Loucy (cell line): ENCODE measurements around the gene TRAPPC12.
"Not testable (repeated sequence)": the region's sequence is repeated elsewhere in the genome, so short reads cannot be mapped to it uniquely, and the experiment has no call there.

Experiments used
- H2AFZ ChIP-seq: fragments of 200-600 bp; sonication (generic); 2 replicates; pipeline ENCODE4 v1.6.0; 2016; ENCODE audit warnings: antibody characterized with exemption, mild to moderate bottlenecking, low read length, moderate library complexity
- H3F3A ChIP-seq: fragments of 200-600 bp; 2 replicates; pipeline ENCODE4 v1.6.0; 2016; ENCODE audit warnings: antibody characterized with exemption, low read depth, mild to moderate bottlenecking
- H3K27me3 ChIP-seq: fragments of 200-600 bp; sonication (generic); 2 replicates; pipeline ENCODE4 v1.6.1; 2014; ENCODE audit warnings: low read length, mild to moderate bottlenecking; ENCODE audit not compliant: insufficient read depth, poor library complexity, severe bottlenecking
- H3K36me3 ChIP-seq: fragments of 200-600 bp; sonication (generic); 2 replicates; pipeline ENCODE4 v1.6.1; 2016; ENCODE audit warnings: low read length; ENCODE audit not compliant: insufficient read depth
- H3K4me1 ChIP-seq: fragments of 200-600 bp; sonication (generic); 2 replicates; pipeline ENCODE4 v1.5.1; 2014; ENCODE audit warnings: low read length, mild to moderate bottlenecking; ENCODE audit not compliant: insufficient read depth, poor library complexity, severe bottlenecking
- H3K4me2 ChIP-seq: fragments of 200-600 bp; sonication (generic); 2 replicates; pipeline ENCODE4 v1.6.0; 2014; ENCODE audit warnings: antibody characterized with exemption, low read length, low read depth, mild to moderate bottlenecking; ENCODE audit not compliant: poor library complexity, severe bottlenecking
- H3K4me3 ChIP-seq: fragments of 200-600 bp; sonication (generic); 2 replicates; pipeline ENCODE4 v1.5.1; 2014; ENCODE audit warnings: low read length, mild to moderate bottlenecking, mixed read lengths; ENCODE audit not compliant: poor library complexity, severe bottlenecking
- H3K79me2 ChIP-seq: fragments of 200-600 bp; sonication (generic); 2 replicates; pipeline ENCODE4 v1.6.1; 2014; ENCODE audit warnings: low read length; ENCODE audit not compliant: insufficient read depth
- H3K9ac ChIP-seq: fragments of 200-600 bp; sonication (generic); 2 replicates; pipeline ENCODE4 v1.6.0; 2014; ENCODE audit warnings: mild to moderate bottlenecking, low read depth, low read length, moderate library complexity; ENCODE audit not compliant: poor library complexity, severe bottlenecking
- H3K9me2 ChIP-seq: fragments of 200-600 bp; sonication (generic); replicated peaks from 2 replicates; pipeline ENCODE4 v1.6.1; 2016; ENCODE audit warnings: low read depth, low read length, mixed read lengths
- H3K9me3 ChIP-seq: fragments of 200-600 bp; sonication (generic); 2 replicates; pipeline ENCODE4 v1.6.1; 2014; ENCODE audit warnings: mild to moderate bottlenecking, antibody characterized with exemption, low read length, low read depth; ENCODE audit not compliant: insufficient read depth
- H4K20me1 ChIP-seq: fragments of 200-600 bp; sonication (generic); 2 replicates; pipeline ENCODE4 v1.6.0; 2014; ENCODE audit warnings: antibody characterized with exemption, low read length, mild to moderate bottlenecking; ENCODE audit not compliant: insufficient read depth, poor library complexity, severe bottlenecking
- CTCF ChIP-seq: fragments of 200-600 bp; sonication (generic); conservative IDR thresholded peaks from 2 replicates; pipeline ENCODE4 v1.5.1; 2014; ENCODE audit warnings: mild to moderate bottlenecking, antibody characterized with exemption, low read length
- EZH2phosphoT487 ChIP-seq: fragments of 200-600 bp; IDR thresholded peaks from 2 replicates; pipeline ENCODE4 v1.6.1; 2018; ENCODE audit warnings: antibody characterized with exemption, mild to moderate bottlenecking, moderate library complexity, borderline replicate concordance

Gene TRAPPC12

GRCh38 chr2:3491306-3491705 lies 111.8 kb downstream of the TRAPPC12 start:
- Histone ChIP-seq H3K4me3 (no peak overlapping the region), H3K9me3 (no peaks in the 10 kb centered on the region), H3K4me1 (no peaks in the 10 kb centered on the region), H2AFZ (no peak overlapping the region), H3K27me3 (no peaks in the 10 kb centered on the region), H3K79me2 (no peaks in the 10 kb centered on the region), H4K20me1 (no peaks in the 10 kb centered on the region), H3K4me2 (no peak overlapping the region), H3K9ac (no peak overlapping the region), H3K9me2 (no peaks in the 10 kb centered on the region), H3K36me3 (peaks cover 4% of the 10 kb centered on the region; the same call in 1 of the 2 replicates), H3F3A (no peaks in the 10 kb centered on the region)
- no peak for TF ChIP-seq EZH2phosphoT487
- no peak for TF ChIP-seq CTCF

- no peaks in the 10 kb centered on the region for H3K27me3 ChIP-seq
- no peaks in the 10 kb centered on the region for H3K9me2 ChIP-seq
- no peaks in the 10 kb centered on the region for H3K4me1 ChIP-seq
- H3K79me2 ChIP-seq = no peaks in the 10 kb centered on the region
- no peak overlapping the region for H3K4me3 ChIP-seq
- H2AFZ ChIP-seq = no peak overlapping the region
- H3K9me3 ChIP-seq = no peaks in the 10 kb centered on the region
- no peak overlapping the region for H3K4me2 ChIP-seq
- TF ChIP-seq CTCF (no peak), EZH2phosphoT487 (no peak)
- no peak overlapping the region for H3K9ac ChIP-seq
- no peaks in the 10 kb centered on the region for H3F3A ChIP-seq
- no peaks in the 10 kb centered on the region for H4K20me1 ChIP-seq
- H3K36me3 ChIP-seq = peaks cover 8% of the 10 kb centered on the region; the same call in 1 of the 2 replicates
Observed at GRCh38 chr2:3491716-3492474, 112.4 kb downstream of the TRAPPC12 start.

GRCh38 chr2:3492475-3492787 lies 112.9 kb downstream of the TRAPPC12 start:
- not testable (repeated sequence) for H3K79me2 ChIP-seq, H3K4me1 ChIP-seq, H3F3A ChIP-seq, H3K9ac ChIP-seq, H2AFZ ChIP-seq, H4K20me1 ChIP-seq, H3K27me3 ChIP-seq, H3K9me2 ChIP-seq, H3K4me2 ChIP-seq, H3K4me3 ChIP-seq, H3K9me3 ChIP-seq
- H3K36me3 ChIP-seq = peaks cover 13% of the 10 kb centered on the region; the same call in 1 of the 2 replicates
